Mononuclear cell (primary cell): Measurements from ENCODE around the gene HMG20B. TPM values are rescaled to one million over a fixed set of nuclear protein-coding genes. Genes with fewer than 3 reads are reported as not detected.

ENCODE experiments used
- H3K27me3 ChIP-seq: 2 replicates; pipeline ENCODE4 v1.6.0; 2011; ENCODE audit warnings: low read length, control low read depth; ENCODE audit not compliant: insufficient read depth
- H3K4me1 ChIP-seq: 2 replicates; pipeline ENCODE4 v1.5.1; 2011; ENCODE audit warnings: mild to moderate bottlenecking, low read length, control low read depth; ENCODE audit not compliant: insufficient read depth
- H3K4me3 ChIP-seq: 2 replicates; pipeline ENCODE4 v1.5.1; 2011; ENCODE audit warnings: mild to moderate bottlenecking, low read length, moderate library complexity
- H3K9me3 ChIP-seq: 2 replicates; pipeline ENCODE4 v1.5.1; 2011; ENCODE audit warnings: low read depth, mild to moderate bottlenecking, control low read depth, low read length
- total RNA-seq: library from RNA; depleted of rRNA; stranded (reverse); fragments of >200 nt; gene quantifications from one replicate; pipeline ENCODE4 v1.2.3, GENCODE V29; 2012

The HMG20B gene
- total RNA-seq, 1 donor: 34.7 TPM

DNA sequence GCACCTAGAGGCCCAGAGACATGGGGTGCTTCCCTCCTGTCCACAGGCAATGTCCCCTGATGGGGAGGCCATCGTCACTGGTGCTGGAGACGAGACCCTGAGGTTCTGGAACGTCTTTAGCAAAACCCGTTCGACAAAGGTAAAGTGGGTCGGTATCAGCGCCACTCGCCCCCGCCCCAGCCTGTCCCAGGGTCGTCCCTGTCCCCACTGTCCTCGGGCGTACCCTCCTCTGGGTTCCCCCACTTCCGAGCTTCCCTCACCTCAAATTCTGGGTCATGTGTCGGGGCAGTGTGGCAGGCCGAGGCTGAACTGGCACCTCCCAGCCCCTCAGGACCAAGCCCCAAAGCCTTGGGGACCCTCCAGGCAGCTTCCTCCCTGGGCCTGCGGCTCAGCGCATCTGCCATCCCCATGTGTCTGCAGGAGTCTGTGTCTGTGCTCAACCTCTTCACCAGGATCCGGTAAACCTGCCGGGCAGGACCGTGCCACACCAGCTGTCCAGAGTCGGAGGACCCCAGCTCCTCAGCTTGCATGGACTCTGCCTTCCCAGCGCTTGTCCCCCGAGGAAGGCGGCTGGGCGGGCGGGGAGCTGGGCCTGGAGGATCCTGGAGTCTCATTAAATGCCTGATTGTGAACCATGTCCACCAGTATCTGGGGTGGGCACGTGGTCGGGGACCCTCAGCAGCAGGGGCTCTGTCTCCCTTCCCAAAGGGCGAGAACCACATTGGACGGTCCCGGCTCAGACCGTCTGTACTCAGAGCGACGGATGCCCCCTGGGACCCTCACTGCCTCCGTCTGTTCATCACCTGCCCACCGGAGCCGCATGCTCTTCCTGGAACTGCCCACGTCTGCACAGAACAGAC, 38.1 kb upstream of the HMG20B start:
- H3K4me1 ChIP-seq: no peaks in the 10 kb centered on the region
- no peaks in the 10 kb centered on the region for H3K9me3 ChIP-seq
- H3K27me3 ChIP-seq: no peaks in the 10 kb centered on the region
- no peak overlapping the region for H3K4me3 ChIP-seq

DNA sequence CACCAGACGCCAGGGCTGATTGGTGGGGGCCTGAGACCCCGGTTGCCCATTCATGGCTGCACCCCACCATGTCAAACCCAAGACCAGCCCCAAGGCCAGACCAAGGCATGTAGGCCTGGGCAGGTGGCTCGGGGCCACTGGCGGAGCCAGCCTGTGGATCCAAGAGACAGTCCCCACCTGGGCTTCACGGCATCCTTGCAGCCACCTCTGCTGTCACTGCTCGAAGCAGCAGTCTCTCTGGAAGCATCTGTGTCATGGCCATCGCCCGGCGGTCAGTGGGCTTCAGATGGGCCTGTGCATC, 37.6 kb upstream of the HMG20B start:
- Histone ChIP-seq H3K4me1 (no peaks in the 10 kb centered on the region), H3K9me3 (no peaks in the 10 kb centered on the region), H3K4me3 (no peak overlapping the region), H3K27me3 (no peaks in the 10 kb centered on the region)

DNA sequence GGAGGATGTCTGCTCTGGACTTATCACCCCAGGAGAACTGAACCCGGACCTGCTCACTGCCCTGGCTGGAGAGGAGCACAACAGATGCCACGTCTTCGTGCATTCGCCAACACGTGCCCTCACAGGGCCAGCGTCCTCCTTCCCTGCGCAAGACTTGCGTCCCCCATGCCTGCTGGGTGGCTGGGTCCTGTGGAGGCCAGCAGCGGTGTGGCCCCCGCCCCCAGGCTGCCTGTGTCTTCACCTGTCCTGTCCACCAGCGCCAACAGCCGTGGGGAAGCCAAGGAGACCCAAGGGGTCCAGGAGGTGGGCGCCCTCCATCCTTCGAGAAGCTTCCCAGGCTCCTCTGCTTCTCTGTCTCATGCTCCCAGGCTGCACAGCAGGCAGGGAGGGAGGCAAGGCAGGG, 37.2 kb upstream of the HMG20B start:
- H3K9me3 ChIP-seq: no peaks in the 10 kb centered on the region

GRCh38 chr19:3535981-3536380, 36.8 kb upstream of the HMG20B start:
- Histone ChIP-seq H3K27me3 (no peaks in the 10 kb centered on the region), H3K4me3 (no peak overlapping the region), H3K9me3 (no peaks in the 10 kb centered on the region), H3K4me1 (no peaks in the 10 kb centered on the region)

More for the DNA sequence above, 37.2 kb upstream of the HMG20B start:
- no peaks in the 10 kb centered on the region for H3K27me3 ChIP-seq
- no peaks in the 10 kb centered on the region for H3K4me1 ChIP-seq
- no peak overlapping the region for H3K4me3 ChIP-seq

- H3K4me3 ChIP-seq: no peak overlapping the region
- H3K9me3 ChIP-seq: no peaks in the 10 kb centered on the region
- H3K4me1 ChIP-seq: no peaks in the 10 kb centered on the region
- no peaks in the 10 kb centered on the region for H3K27me3 ChIP-seq
Measured at GRCh38 chr19:3536429-3537100, 36.2 kb upstream of the HMG20B start.

DNA sequence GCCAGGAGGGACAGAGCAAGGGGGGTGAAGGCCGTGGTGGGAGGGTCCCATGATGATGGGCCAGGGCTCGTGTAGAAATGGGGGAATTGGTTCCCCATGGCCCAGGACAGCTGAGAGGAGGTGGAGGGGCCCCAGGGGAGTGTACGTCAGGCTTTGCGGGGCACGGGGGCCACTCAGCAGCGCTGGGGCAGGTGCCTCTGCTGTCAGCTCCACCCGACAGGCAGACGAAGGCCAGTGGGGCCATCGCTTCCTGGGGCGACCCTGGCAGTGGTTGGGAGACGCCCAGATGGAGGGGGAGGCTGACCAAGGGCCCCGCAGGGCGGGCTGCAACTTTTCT, 35.7 kb upstream of the HMG20B start:
- no peaks in the 10 kb centered on the region for H3K4me1 ChIP-seq
- H3K27me3 ChIP-seq: no peaks in the 10 kb centered on the region
- H3K4me3 ChIP-seq: no peak overlapping the region
- H3K9me3 ChIP-seq: no peaks in the 10 kb centered on the region

GRCh38 chr19:3537438-3538240, 35.1 kb upstream of the HMG20B start:
- no peaks in the 10 kb centered on the region for H3K27me3 ChIP-seq
- H3K9me3 ChIP-seq: no peaks in the 10 kb centered on the region
- no peak overlapping the region for H3K4me3 ChIP-seq
- H3K4me1 ChIP-seq: no peaks in the 10 kb centered on the region

DNA sequence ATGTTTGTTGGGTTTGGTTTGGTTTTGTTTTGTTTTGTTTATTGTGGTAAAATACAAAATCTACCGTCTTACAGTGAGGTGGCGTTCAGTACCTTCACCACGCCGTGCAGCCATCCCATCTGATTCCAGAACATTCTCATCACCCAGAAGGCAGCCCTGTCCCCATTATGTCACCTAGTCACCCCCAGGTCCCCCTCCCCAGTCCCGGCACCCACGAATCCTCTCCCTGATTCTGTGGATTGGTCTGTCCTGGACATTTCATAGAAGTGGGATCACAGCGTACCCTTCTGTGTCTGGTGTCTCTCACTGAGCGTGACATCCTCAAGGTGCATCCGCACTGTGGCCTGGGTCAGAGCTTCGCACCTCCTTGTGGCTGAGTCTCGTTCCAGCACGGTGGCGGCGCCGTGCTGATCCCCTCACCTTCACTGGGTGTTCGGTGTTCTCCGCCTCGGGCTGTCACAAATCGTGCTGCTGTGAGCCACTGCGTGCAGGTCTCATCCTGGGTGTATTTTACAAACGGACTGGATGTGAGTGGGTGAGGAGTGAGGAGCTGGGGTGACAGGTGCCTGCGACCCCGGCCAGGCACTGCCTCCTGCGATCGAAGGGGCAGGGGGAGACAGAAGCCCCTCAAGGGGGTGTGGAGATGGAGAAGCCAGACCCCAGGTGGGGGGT, 34.4 kb upstream of the HMG20B start:
- H3K4me1 ChIP-seq: no peaks in the 10 kb centered on the region
- H3K9me3 ChIP-seq: no peaks in the 10 kb centered on the region
- H3K27me3 ChIP-seq: no peaks in the 10 kb centered on the region
- no peak overlapping the region for H3K4me3 ChIP-seq

DNA sequence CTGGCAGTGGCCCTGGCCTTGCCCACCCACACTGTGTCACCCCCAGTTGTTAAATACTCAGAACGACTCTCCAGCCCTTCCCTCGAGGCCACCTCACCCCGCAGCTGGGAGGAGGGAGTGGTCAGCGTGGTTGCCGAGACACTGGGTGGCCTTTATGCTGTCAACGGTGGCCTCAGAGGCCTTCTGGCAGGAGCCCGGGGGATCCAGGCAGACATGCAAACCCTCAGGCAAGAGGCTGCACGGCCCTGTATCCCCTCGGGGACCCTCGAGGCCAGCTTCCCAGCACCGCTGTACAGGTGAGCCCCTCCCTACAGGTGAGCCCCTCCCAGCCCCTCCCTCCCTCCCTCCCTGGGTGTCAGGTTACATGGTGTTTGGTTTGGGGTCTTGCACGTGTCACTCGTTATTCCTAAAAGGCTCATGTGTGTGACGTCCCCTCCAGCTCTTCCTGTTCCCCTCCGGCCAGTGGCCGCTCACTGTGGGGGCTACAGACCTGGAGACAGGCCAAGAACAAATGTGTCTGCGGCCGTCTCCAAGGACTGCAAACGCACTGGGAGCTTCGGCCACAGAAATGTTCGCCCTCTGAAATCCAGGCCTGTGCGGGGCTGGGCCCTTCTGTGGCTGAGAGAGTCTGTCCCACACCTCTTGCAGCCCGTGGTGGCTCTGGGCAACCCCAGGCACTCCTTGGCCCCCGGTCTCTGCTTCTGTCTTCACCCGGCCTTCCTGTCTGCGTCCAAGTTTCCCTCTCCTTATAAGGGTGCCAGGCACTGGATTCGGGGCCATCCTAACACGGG, 33.6 kb upstream of the HMG20B start, which contains the start of gene TEKTIP1:
Gene TEKTIP1, plus strand, starts transcription at position 210 of the 791 bp plus-strand sequence. Its CDS starts 4 bp downstream, at position 214.
- H3K27me3 ChIP-seq: no peaks in the 10 kb centered on the region

GRCh38 chr19:3539756-3540118, 33.0 kb upstream of the HMG20B start:
- H3K4me3 ChIP-seq: no peak overlapping the region
- H3K4me1 ChIP-seq: no peaks in the 10 kb centered on the region
- no peaks in the 10 kb centered on the region for H3K9me3 ChIP-seq
- no peaks in the 10 kb centered on the region for H3K27me3 ChIP-seq

More for the DNA sequence above, 33.6 kb upstream of the HMG20B start, which contains the start of gene TEKTIP1:
- no peaks in the 10 kb centered on the region for H3K9me3 ChIP-seq
- no peaks in the 10 kb centered on the region for H3K4me1 ChIP-seq
- H3K4me3 ChIP-seq: no peak within 1 kb of the TSS

DNA sequence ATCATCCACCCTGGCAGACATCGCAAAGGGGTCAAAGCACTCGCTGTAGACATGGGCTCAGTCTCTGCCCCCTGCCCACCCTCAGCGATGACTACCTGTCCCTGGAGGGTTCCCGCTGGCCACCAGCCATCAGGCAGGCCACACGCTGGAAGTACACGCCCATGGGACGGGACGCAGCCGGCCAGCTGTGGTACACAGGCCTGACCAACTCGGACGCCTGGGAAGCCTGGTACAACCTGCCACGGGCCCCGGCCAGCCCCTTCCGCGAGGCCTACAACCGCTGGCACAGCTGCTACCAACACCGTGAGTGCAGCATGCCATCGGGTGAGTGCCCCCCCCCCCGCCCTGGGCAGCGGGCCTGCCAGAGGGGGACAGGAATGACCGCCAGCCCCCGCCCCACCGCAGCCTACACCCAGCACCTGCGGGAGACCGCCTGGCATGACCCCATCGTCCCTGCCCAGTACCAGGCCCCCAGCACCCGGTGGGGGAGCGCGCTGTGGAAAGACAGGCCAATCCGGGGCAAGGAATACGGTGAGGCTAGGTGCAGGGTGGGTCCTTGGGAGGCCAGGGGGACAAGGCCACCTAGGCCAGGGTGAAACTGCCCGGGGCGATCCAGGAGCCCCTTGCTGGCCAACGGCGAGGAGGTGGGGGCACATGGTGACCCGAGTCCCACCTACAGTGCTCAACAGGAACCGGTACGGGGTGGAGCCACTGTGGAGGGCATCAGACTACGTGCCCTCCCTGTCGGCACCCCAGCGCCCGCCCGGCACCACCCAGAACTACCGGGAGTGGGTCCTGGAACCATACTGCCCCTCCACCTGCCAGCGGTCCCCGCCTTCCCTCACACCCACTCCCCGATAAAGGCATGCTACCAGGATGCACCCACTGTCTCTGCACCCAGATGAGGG, 29.3 kb upstream of the HMG20B start:
- no peak overlapping the region for H3K4me3 ChIP-seq
- peaks cover 16% of the 10 kb centered on the region for H3K4me1 ChIP-seq
- no peaks in the 10 kb centered on the region for H3K9me3 ChIP-seq
- no peaks in the 10 kb centered on the region for H3K27me3 ChIP-seq

- Histone ChIP-seq H3K4me1 (peaks cover 22% of the 10 kb centered on the region), H3K4me3 (no peak overlapping the region), H3K9me3 (no peaks in the 10 kb centered on the region), H3K27me3 (no peaks in the 10 kb centered on the region)
Measured at GRCh38 chr19:3544058-3544376, 28.7 kb upstream of the HMG20B start.

DNA sequence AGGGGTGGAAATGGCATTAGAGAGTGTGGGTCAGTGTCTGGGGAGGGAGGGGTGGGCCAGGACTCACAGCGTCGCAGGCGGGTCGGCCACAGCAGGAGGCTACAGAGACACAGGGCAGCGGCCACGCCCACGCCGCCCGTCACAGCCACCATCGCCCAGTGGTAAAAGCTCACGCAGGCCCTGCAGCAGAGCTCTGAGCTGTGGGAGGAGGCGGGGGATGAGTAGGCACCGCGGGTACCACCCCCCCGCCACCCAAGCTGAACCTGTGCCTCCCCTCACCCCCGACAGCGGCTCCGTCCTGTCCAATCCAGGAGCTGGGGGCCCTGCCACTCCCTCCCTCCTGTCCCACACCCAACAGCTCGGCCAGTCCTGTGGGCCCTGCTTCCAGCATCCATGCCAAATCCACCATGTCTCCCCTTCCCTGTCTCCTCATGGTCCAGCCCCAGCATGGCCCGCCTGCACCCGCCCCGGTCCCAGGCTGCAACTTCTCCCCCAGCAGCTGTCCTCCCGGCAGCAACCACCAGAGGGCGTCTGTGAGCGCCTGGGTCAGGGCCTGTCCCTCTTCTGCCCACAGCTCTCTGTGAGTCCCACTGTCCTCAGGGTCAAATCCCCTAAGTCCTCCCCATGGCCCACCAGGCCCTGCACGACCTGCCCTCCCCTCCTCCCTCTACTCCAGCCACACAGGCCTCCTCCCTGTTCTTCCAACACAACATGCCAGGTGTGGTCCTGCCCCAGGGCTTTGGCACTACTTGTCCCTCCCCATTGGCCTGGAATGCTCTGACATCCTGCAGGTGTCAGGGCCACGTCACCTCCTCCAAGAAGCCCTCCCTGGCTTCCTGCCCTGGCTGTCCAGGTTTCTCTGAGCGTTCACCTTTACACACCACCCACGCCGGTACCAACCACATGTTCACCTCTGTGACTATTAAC, 27.7 kb upstream of the HMG20B start:
- H3K4me1 ChIP-seq: peaks cover 29% of the 10 kb centered on the region
- H3K27me3 ChIP-seq: no peaks in the 10 kb centered on the region
- no peak overlapping the region for H3K4me3 ChIP-seq
- no peaks in the 10 kb centered on the region for H3K9me3 ChIP-seq
